GM13976 (cell line): ENCODE measurements around the gene RNF213.
A peak's percentile ranks its signal among the peaks of the same experiment; 100 is the strongest.

Source experiments
- DNase-seq: peaks from one replicate; pipeline ENCODE4 v3.0.0; 2012; ENCODE audit warnings: low spot score
- CTCF ChIP-seq: IDR thresholded peaks from 2 replicates; pipeline ENCODE4 v1.5.1; 2012; ENCODE audit warnings: borderline replicate concordance, mild to moderate bottlenecking; ENCODE audit not compliant: insufficient read depth; ENCODE audit errors: extremely low read depth, missing control alignments, control extremely low read depth
- in situ Hi-C: fragments of 300-500 bp; cut with MboI; formaldehyde crosslinking; loops from one replicate; pipeline ENCODE4 v1.12.0; 2022; ENCODE audit warnings: low sequenced_read_pairs, mixed read lengths, inconsistent platforms; ENCODE audit not compliant: unreplicated experiment

The RNF213 gene

GRCh38 chr17:80220054-80220735, 40.5 kb upstream of the RNF213 start, which contains the start of the genes SGSH and SLC26A11:
Gene SGSH, minus strand, starts transcription at chr17:80220333. Its CDS starts 20 bp downstream, at chr17:80220313.
Gene SLC26A11, plus strand, starts transcription at chr17:80220427. Its CDS starts 1,134 bp downstream, at chr17:80221561.
- in situ Hi-C loops = no loop called here
- DNase-seq = peak; percentile 90
- no peak for TF ChIP-seq CTCF

GRCh38 chr17:80220736-80221215, 39.9 kb upstream of the RNF213 start:
- in situ Hi-C loops = no loop called here
- TF ChIP-seq CTCF = no peak
- DNase-seq = no peak

GRCh38 chr17:80221351-80222105, 39.1 kb upstream of the RNF213 start:
- DNase-seq = no peak
- in situ Hi-C loops = no loop called here
- TF ChIP-seq CTCF = no peak

GRCh38 chr17:80222376-80223141, 38.1 kb upstream of the RNF213 start:
- no peak for DNase-seq
- in situ Hi-C loops = no loop called here
- TF ChIP-seq CTCF = no peak

GRCh38 chr17:80223142-80223815, 37.4 kb upstream of the RNF213 start:
- DNase-seq = no peak
- no peak for TF ChIP-seq CTCF
- in situ Hi-C loops = no loop called here
